GM18858 (cell line): ENCODE data around the gene MYL6B.
A peak's percentile ranks its signal among the peaks of the same experiment; 100 is the strongest.
"Not testable (repeated sequence)": the region's sequence is repeated elsewhere in the genome, so short reads cannot be mapped to it uniquely, and the experiment has no call there.

ENCODE experiments used
- ATAC-seq: cut with Tn5 transposase; IDR thresholded peaks from one replicate; pipeline ENCODE4 v1.9.1; 2021; ENCODE audit not compliant: unreplicated experiment

The MYL6B gene

GRCh38 chr12:56151672-56152131 is 685 bp upstream of the MYL6B start:
- peak; percentile 53 for ATAC-seq

GRCh38 chr12:56152756-56153677 is 630 bp downstream of the MYL6B start:
- ATAC-seq: no peak

GRCh38 chr12:56153678-56154065 is 1.3 kb downstream of the MYL6B start:
- ATAC-seq: no peak

GRCh38 chr12:56154246-56154771 is 1.9 kb downstream of the MYL6B start:
- no peak for ATAC-seq

- no peak for ATAC-seq
Measured at GRCh38 chr12:56154818-56155217, 2.4 kb downstream of the MYL6B start.

- no peak for ATAC-seq
Measured at GRCh38 chr12:56155256-56155845, 3.0 kb downstream of the MYL6B start.

- not testable (repeated sequence) for ATAC-seq
Measured at GRCh38 chr12:56156464-56157200, 4.2 kb downstream of the MYL6B start.

- ATAC-seq: peak; percentile 30
Measured at GRCh38 chr12:56157201-56158028, 5.0 kb downstream of the MYL6B start.

GRCh38 chr12:56158029-56158925 is 5.9 kb downstream of the MYL6B start, which contains the start of gene MYL6:
Gene MYL6 (plus strand): TSS chr12:56158359. CDS start chr12:56158402, 43 bp downstream.
- ATAC-seq: peak; percentile 74

GRCh38 chr12:56158926-56159461 is 6.6 kb downstream of the MYL6B start:
- ATAC-seq: no peak

- ATAC-seq: no peak
Measured at GRCh38 chr12:56159482-56160192, 7.2 kb downstream of the MYL6B start.

- no peak for ATAC-seq
Measured at GRCh38 chr12:56160193-56160763, 7.9 kb downstream of the MYL6B start.

- ATAC-seq: no peak
Measured at GRCh38 chr12:56160894-56161689, 8.7 kb downstream of the MYL6B start.

GRCh38 chr12:56161690-56162351 is 9.4 kb downstream of the MYL6B start:
- no peak for ATAC-seq

GRCh38 chr12:56162468-56163290 is 10.3 kb downstream of the MYL6B start:
- ATAC-seq: no peak
